GM18499 (cell line): Measurements from ENCODE around the gene PARM1.

Experiments
- ATAC-seq: cut with Tn5 transposase; IDR thresholded peaks from one replicate; pipeline ENCODE4 v1.9.1; 2021; ENCODE audit warnings: moderate number of reproducible peaks; ENCODE audit not compliant: insufficient read depth, unreplicated experiment

Gene PARM1

GRCh38 chr4:75018811-75019479 lies 86.0 kb downstream of the PARM1 start:
- ATAC-seq, result no peak

GRCh38 chr4:75025431-75025830 lies 92.5 kb downstream of the PARM1 start:
- no peak for ATAC-seq

- ATAC-seq, result no peak
Observed at GRCh38 chr4:75028196-75028854, 95.4 kb downstream of the PARM1 start.

DNA sequence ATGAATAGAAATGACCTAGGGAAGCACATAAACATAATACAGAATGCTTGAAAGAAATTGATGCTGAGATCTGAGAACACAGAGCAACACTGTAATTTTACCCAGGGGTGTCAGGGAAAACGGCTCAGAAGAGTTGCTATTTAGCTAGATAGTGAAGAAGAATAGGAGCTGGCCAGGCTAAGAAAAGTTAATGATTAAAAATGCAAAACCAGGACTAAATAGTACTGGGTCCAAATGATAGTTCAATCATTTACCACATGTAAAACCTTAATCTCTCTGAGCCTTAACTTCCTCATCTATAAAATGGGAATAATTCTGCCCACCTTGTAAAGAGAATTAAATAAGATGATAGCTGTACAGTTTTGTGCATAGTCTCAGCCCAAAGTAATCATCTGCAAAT lies 97.1 kb downstream of the PARM1 start:
- ATAC-seq, result no peak

DNA sequence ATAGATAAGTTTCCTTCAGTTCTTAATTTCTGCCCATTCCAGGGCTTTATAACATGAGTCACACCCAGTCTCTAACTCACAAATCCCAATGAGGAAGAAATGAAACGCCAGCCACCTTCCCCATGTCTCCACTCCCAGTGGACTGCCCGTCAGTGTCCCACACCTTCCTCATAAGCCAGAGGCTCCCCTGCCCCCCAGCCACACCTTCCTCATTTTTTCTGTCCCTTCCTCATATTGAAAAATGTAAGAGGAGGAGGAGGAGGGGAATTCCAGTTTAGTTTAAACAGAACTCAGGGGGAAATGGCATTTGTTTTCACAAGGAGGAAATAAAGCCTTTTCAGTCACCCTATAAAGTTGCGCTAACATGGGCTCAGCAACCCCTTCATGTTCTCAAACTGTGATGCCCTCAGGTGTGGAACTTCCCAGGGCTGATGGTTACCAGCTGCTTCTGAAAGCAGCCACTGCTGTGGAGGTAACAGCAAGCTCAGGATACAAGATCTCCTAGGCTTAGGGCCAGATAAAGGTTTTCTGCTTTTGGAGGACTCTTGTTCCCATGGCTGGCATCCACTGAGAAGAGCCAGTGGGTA lies 97.8 kb downstream of the PARM1 start:
- ATAC-seq, result no peak

DNA sequence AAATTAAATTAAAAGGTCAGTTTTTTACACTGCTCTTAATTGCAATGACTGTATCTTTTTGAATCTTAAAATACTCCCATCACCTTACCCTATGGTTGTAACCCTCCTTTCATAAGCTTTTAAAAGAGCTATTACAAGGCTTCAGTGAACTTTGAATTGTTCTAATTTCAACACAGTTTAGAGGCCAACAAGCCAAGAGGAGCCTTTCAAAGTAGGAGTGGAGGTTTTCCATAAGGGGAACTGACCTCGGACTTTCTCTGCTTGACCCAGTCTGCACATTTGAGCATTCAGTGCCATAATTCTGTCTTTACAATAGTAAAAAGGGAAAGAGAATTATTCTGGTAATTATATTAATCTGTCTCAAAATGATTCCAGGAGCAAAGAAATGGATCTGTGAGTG lies 98.9 kb downstream of the PARM1 start:
- no peak for ATAC-seq

DNA sequence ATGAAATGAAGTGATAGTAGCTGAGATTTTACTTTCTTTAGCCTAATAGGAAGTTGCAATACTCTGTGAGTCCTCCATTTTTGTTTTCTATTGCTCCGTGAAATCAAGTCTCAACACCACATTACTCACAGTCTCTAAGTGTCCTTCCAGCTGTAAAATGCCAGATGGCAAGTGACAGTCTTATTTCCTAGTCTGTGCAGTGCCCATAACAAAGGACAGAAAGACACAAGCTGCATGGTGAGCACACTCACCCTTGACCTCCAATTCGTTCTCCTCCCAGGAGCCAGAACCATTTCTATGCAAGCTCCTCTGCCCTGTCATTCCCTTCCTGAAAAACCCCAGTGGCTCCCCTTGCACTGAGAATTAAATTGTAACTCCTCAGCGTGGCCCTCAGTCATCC lies 101.6 kb downstream of the PARM1 start:
- ATAC-seq, result no peak

DNA sequence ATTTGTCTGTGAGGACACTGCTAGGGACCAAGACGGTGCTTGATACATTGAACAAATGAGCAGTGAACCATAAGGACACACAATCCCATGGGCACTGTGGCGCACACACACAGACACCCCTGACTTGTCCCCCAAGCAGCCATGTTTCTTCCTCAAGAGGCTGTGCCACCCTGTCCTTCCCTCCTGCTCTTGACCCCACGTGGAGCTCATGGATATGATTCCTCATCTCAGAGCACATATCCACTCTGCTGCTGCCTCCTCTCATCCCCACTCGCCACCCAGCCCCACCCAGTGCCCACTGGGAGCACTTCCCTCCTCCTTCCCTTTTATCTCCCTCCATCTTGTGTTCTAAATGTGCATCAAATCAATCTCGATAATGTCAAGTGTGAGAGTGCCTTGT lies 102.4 kb downstream of the PARM1 start:
- ATAC-seq, result no peak

DNA sequence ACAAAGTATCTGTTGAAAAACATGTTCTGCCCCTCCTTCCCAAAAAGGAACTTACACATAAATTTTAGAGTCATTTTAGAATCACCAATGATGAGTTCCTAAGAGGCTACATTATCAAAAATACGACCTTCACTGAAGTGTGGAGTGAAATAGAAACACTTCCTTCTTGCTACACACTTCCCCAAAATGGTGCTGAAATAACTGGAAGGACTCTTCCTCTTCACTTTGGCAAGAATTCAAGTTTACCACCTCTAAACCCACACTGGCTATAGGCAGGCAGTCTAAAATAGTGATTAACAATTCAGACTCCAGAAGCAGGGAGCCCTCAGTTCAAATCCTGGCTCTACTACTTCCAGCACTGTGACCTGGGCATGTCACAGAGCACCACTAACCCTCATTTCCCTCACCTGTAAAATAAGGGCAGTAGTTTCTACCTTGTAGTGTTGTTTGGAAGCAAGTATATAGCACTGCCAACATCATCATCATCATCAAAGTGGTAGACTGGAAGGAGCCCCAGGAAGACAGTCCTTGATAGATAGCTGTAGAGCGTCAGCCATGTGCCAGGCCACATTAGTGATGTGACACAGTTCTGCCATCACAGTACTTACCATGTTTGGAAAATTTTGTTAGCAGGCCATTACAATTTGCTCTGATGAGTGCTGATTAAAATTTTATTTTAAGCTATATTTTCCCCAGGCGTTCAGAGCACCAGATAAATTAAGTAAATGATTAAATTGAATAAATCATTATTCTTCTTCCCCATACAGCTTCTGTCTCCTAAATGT lies 103.3 kb downstream of the PARM1 start:
- ATAC-seq, result no peak

GRCh38 chr4:75037252-75037651 lies 104.3 kb downstream of the PARM1 start:
- no peak for ATAC-seq

DNA sequence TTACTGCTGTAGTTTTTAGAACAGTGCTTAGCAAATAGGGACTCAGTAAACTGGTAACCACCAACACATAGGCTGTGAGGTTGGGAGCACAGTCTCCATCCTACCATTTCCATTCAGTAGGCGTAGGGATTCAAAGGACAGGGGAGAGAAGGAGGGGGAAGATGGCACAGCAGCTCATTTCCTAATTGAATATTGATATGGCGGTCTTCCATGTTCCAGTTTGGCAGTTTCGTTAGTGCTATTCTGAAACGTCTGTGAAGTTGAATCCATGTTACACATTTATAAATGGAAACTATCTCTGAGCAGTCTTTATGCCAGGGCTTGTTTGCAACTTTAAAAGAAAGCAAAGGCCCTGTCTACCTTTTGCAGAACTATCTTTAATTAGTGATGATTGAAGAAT lies 105.5 kb downstream of the PARM1 start:
- ATAC-seq, result no peak

DNA sequence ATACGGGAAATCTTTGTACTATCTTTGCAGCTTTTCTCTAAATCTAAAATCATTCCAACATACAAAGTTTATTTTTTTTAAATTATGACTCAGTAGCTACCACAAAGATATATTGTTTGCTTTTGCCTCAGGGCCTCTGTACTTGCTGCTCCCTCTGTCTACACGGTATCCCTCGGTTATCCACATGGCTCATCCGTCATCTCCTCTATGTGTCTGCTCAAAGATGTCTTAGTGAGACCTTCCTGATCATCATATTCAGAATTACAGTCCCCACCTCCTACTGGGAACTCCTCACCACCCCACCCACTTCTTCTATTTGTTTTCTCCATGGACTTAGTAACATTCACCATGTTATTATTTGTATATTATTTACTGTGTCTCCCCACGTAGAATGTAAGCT lies 107.8 kb downstream of the PARM1 start:
- no peak for ATAC-seq

DNA sequence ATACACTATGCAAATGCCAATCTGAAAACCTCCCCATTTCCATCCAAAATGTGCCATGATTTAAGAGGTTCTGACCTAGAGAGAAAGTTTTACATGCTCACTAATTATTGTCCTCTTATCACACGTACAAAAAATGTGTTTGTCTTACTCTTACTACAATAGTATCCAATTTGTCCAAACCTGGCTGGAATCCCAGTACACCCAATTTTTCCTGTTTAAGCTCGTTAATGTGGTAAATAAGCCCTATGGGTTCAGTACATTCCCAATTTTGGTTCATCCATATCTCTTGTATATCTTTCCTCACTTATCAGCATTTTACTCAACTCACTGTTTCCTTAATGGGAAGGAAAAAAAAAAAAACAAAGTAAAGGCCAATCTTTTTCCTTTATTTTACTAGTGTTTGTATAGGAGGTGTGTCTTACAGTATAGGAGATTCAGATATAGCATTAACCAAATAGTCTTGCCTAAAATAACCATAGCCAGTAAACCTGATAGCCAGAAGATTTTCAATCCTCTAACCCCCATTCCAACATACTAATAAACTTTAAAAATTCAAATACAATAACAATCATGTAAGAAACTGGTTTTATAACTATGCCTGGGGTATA lies 109.8 kb downstream of the PARM1 start:
- ATAC-seq, result no peak

DNA sequence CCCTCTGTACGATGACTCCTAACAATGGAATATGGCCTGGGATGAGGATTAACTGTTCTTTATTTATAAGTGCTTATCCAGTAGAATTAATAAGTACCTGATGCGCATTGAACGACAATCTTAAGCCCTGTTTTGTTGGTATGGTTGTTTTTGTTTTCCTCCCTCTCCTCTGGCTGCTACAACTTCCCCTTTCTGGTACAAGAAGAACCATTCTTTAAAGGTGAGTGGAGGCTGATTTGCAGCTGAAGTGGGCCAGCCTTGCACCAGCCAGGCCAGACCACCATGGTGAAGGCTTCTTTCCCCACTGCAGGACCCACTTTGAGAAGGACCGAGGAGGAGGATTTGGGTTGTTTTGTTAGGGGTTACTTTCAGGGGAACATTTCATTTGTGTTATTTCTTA lies 113.3 kb downstream of the PARM1 start:
- no peak for ATAC-seq

DNA sequence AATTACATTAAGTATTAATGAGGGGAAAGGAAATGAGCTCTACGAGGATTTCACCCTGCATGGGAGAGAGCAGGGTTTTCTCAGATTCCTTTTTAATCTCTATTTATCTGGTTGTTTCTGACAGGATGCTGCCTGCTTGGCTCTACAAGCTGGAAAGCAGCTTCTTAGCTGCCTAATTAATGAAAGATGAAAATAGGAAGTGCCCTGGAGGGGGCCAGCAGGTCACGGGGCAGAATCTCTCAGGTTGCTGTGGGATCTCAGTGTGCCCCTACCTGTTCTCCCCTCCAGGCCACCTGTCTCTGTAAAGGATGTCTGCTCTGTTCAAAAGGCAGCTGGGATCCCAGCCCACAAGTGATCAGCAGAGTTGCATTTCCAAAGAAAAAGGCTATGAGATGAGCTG lies 113.7 kb downstream of the PARM1 start:
- ATAC-seq, result no peak

DNA sequence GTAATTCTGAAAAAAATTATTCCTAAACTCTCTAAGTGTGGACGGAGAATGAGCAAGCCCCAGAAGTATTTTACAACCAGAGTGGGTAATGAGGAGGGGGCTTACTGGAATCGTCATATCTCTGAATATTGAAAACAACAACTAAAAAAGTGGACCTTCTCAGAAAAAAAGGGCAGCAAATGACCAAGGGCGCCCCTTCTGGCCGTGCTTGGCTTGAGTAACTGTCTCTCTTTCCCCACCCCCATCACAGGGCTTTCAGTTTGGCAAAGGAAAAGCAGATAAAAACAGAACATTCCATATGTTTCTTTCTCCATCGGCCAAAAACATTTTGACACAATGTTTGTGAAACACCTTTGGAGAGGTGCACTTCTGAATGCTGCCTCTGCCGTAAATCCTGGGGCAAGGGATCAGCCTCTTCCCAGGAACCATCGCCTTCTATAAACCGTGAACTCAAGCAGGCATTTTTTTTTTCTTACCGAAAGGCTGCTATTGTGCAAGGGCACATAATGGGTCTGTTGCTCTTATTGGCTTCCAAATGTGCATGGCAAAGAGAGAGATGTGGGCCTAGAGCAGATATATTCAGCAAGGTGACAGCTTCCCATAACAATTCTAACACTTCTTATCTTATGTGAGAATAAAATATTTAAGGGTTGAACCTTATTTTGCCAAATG lies 115.4 kb downstream of the PARM1 start:
- no peak for ATAC-seq

DNA sequence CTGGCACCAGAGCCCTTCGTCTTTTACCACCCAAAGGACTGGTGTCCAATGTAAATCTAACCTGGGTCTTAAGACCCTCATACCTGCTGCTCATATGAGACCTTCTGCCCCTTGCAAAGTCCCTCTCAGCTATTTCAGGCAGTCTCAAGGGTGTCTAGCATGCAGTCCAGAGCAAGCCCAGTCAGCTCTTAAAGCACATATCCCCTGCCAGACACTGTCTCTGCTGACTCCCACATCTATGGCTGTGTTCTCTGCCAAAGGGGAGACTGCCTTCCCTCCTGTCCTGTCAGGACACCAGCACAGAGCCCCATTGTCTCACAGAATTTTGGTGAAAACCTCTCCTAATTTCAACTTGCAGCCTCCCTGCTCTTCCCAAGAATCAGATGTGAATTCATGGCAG lies 118.5 kb downstream of the PARM1 start:
- ATAC-seq, result no peak

- ATAC-seq, result no peak
Observed at GRCh38 chr4:75053352-75053751, 120.4 kb downstream of the PARM1 start.

DNA sequence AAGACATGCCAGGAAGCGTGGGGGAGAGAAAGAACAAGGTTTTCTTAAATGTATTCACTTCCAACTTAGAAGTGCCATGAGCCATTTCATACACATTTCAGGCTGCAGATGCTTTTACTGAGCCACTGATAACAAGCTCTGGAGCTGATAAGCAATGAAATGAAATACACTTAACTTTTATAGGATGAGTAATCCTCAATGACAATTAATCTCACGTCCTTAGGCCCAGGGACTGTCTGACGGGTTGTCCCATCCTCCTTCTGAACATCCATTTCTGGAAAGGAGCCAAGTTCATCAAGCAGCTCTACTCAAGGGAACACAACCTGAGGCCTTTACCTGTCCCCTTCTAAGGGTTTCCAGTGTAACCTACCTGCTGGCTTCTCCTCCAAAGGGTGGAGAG lies 121.2 kb downstream of the PARM1 start:
- ATAC-seq, result no peak

GRCh38 chr4:75056277-75056676 lies 123.4 kb downstream of the PARM1 start:
- no peak for ATAC-seq
